Measurements from ENCODE around the gene NSRP1.
A peak's percentile ranks its signal among the peaks of the same experiment; 100 is the strongest.

DNA sequence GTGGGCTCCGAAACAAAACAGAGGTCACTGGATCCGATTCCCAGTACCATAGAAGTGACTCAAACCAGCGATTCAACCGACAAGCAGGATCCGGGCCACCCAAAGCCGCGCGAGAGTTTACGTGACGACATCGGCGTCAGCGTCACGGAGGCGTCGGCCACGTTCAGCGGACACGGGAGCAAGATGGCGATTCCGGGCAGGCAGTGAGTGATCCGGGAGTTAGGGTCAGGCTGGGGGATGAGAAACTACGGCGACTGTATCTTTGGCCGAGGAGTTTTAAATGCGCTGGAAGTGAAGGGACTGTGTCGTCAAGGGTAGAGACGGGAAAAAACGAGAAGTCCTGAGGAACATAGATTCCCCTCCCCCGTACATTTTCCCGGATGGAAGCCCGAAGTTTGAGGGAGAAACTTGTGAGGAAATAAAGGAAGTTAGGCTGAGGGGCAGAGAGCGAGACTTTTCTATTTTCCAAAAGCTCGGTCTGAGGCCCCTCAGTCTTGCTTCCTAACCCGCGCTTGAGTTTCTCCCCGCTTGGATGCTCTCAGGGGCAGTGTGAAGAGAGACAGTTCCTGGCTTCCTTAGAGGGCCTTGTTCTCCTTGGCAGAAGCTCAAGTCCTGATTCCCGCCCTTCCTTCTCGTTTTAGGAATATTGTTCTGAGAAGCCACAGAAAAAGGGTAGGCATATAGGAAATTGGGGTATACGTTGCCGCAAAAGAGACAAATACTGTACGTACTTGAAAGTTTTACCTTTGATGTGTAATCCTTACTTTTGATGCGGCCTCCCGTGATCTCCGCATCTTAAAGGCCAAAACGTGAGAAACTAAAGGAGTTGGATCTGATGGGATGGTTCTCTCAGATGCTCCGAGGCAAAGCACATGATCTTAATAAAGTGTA, at the start of gene NSRP1:
- TF ChIP-seq, protein P1, sequence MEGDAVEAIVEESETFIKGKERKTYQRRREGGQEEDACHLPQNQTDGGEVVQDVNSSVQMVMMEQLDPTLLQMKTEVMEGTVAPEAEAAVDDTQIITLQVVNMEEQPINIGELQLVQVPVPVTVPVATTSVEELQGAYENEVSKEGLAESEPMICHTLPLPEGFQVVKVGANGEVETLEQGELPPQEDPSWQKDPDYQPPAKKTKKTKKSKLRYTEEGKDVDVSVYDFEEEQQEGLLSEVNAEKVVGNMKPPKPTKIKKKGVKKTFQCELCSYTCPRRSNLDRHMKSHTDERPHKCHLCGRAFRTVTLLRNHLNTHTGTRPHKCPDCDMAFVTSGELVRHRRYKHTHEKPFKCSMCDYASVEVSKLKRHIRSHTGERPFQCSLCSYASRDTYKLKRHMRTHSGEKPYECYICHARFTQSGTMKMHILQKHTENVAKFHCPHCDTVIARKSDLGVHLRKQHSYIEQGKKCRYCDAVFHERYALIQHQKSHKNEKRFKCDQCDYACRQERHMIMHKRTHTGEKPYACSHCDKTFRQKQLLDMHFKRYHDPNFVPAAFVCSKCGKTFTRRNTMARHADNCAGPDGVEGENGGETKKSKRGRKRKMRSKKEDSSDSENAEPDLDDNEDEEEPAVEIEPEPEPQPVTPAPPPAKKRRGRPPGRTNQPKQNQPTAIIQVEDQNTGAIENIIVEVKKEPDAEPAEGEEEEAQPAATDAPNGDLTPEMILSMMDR (IDR thresholded peaks at IDR 0.05) = no peak
- peak in 1 of 4 donors; percentile 23 for TF ChIP-seq EP300 (IDR thresholded peaks at IDR 0.05)
